HG02623 (cell line): ENCODE data around the gene TSGA10.
"Not testable (repeated sequence)": the region's sequence is repeated elsewhere in the genome, so short reads cannot be mapped to it uniquely, and the experiment has no call there.

Experiments used
- ATAC-seq: cut with Tn5 transposase; IDR thresholded peaks from one replicate; pipeline ENCODE4 v1.9.1; 2021; ENCODE audit warnings: moderate library complexity; ENCODE audit not compliant: unreplicated experiment

The TSGA10 gene

GRCh38 chr2:99154643-99155536, at the start of gene TSGA10, which contains the start of gene LIPT1:
Gene TSGA10 (minus strand): TSS chr2:99154942. CDS start chr2:99109439, 45,503 bp downstream.
Gene LIPT1 (plus strand): TSS chr2:99154967. CDS start chr2:99161958, 6,991 bp downstream.
- peak; percentile 97 for ATAC-seq

DNA sequence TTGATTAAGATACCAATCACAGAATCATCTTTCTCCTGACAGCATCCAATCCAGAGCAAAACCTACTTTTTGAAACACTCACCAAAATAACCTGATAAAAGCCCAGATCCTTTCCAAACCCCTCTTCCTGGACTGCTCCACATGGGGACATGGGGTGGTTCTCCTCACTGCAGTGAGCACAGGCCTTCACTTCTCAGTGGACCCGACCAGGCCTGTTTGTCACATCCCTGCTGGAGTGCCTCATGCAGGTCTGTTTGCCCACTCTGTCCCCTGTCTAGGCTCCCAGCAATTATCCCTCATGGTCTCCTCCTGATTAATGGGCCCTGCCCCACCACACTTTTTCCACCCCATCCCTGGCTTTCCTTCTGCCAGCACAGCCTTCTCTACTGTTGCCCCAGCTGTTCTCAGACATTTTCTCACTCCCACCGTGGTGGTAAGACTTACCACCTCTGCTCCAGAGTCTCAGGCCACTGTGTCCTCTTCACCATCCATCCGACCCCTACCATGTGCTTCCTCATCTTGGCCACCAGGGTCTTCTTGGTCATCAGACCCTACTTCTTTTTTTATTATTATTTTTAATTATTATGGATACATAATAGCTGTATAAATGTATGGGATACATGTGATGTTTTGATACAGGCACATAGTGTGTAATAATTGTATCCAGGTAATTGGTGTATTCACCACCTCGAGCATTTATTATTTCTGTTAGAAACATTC, 47.4 kb upstream of the TSGA10 start:
- ATAC-seq, result no peak

DNA sequence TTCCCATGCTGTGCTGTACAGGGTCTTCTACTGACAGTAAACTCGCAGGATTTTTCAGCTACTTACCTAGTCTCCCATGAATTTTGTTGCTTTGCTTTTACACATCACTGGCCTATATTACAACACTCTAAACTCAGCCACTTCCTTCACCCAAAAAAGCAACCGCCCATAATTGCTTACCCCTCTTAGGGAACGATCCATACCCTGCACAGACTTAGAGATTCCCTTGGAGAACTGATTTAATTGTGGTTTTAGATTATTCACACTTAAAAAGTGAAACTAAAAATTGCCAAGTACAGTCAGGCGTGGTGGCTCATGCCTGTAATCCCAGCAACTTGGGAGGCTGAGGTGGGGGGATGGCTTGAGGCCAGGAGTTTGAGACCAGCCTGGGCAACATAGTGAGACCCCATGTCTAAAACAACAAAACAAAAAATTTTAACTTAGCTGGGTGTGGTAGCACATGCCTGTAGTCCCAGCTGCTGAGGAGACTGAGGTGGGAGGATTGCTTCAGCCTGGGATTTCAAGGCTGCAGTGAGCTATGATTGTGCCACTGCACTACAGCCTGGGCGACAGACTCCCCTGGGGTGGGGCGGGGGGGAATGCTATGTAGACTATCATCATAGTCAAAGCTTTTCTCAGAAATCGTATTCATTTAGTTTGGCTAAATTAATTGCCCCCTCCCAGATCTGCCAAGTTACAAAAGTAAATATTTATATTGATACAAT, 45.5 kb upstream of the TSGA10 start:
- no peak for ATAC-seq

GRCh38 chr2:99198103-99198841, 43.5 kb upstream of the TSGA10 start:
- no peak for ATAC-seq

GRCh38 chr2:99192364-99192763, 37.6 kb upstream of the TSGA10 start:
- not testable (repeated sequence) for ATAC-seq

DNA sequence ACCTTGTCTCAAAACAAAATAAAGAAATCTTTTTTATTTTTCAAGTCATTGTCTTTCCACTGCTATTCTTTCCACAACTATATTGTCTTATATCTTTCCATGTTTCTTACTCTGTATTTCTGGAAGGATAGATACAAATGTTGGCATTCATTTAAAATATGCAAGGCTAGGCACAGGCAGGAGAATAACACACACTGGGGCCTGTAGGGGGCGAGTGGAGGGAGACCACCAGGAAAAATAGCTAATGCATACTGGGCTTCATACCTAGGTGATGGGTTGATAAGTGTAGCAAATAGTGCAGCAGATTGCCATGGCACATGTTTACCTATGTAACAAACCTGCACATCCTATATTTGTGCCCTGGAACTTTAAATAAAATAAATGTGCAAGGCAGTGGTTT, 35.8 kb upstream of the TSGA10 start:
- no peak for ATAC-seq

GRCh38 chr2:99188357-99188756, 33.6 kb upstream of the TSGA10 start:
- ATAC-seq, result no peak

DNA sequence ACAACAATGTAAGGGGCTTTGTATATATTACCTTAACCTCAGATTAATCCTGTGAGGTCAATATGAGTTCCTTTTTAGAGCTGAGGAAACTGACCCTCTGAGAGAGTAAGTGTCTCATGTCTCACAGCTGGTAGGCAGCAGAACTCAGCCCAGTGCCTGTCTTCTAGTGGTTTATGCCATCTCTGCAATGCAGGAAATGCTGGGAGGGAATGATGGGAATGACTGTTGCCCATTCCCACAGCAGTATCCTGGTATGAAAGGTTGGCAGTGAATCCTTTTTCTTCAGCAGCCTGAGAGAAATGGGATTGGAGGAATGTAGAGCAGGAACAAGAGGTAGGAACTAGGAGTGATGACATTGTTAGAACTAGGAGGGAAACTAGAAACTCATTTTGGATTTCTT, 32.3 kb upstream of the TSGA10 start:
- no peak for ATAC-seq

GRCh38 chr2:99184811-99185210, 30.1 kb upstream of the TSGA10 start:
- no peak for ATAC-seq

GRCh38 chr2:99183025-99183424, 28.3 kb upstream of the TSGA10 start:
- ATAC-seq, result no peak

- no peak for ATAC-seq
Measured at GRCh38 chr2:99181624-99182000, 26.9 kb upstream of the TSGA10 start.

DNA sequence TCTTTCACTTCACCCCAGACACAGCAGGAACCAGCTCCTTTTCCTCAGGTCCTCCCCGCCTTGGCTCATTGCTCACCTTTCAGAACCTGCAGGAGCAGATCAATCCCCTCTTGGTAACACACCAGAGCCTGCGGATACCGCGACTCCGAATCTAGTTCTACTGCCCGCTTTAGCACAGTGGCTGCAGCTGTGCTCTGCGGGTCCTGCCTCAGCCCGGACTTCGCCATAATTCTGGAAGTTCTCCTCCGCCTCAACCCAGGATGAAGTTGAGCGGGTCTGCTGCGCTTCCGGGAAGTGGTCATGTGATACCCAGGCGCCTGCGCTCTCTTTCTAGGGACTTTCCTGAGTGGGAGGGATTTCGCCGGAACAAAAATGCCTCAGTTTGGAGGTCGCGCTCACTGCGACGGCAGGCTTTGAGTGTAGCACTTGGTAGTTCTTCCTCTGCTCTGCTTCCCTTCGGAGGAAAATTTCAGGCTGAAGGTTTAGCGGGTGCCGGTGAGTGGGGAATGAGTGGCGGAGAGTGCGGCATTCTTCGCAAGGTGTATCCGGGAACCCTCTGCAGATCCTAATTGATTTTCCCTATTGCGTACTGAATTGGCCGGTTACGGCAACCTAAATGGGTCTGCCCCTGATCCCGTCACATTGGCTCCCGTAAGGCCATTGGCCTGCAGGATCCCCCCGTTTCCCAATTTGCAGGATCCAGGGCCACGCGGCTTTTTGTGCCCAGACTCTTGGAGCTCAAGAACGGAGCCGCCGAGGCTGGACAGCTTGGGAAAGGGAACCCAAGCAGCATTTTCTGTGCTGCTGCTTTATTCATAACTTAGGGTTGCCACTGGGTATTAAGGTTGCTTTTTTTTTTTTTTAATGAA, 26.2 kb upstream of the TSGA10 start, which contains the start of the genes MITD1 and MRPL30:
Gene MITD1 (minus strand): TSS at position 304 of the 869 bp plus-strand sequence. CDS start 77 bp downstream, at position 227.
Gene MRPL30 (plus strand): TSS at position 430 of the 869 bp plus-strand sequence. CDS start 5,020 bp downstream, outside the sequence.
- peak; percentile 87 for ATAC-seq

GRCh38 chr2:99171377-99172140, 16.8 kb upstream of the TSGA10 start:
- ATAC-seq, result no peak

DNA sequence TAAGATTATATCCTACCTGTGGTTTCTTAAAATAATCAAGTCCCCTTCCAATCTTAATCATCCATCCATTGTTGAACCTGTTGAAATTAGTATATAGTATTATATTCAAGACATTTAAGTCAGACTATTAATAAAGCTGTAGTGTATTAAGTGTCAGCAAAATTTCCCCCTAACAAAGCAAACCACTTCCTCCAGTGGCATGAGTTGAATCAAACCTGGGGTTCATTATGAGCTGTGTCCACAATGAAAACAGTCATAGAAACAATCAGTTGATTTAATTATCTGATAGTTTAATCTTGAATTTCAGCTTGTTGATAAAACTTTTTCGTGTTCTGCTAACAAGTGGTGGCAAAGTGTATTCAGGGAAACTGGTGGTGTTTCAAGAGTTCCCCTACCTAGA, 14.8 kb upstream of the TSGA10 start:
- no peak for ATAC-seq

DNA sequence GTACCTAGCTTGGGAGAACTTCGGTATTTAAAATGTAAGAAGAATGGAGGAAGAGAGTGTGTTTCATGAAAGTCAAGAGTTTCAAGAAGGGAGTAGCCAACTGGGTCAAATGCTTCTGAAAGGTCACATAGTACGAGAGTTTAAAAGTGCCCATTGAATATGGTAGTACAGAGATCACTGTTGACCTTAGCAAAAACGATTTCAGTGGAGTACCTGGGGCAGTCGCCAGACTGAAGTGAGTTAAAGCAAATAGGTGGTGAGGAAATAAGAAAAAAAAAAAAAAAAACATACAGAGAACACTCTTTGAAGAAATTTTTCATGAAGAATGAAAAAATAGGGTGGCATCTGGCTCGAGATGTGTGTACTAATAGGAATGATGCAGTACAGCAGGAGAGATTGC, 11.5 kb upstream of the TSGA10 start:
- no peak for ATAC-seq

GRCh38 chr2:99159594-99159993, 4.9 kb upstream of the TSGA10 start:
- ATAC-seq, result no peak

- ATAC-seq, result no peak
Measured at GRCh38 chr2:99158599-99158998, 3.9 kb upstream of the TSGA10 start.

- ATAC-seq, result no peak
Measured at GRCh38 chr2:99156891-99157290, 2.1 kb upstream of the TSGA10 start.
